ENCODE data around the gene SEC14L3. TPM values are rescaled to one million over a fixed set of nuclear protein-coding genes. Genes with fewer than 3 reads are reported as not detected.
"Not testable (repeated sequence)": the region's sequence is repeated elsewhere in the genome, so short reads cannot be mapped to it uniquely, and the experiment has no call there.

The SEC14L3 gene
- total RNA-seq, 1 experiment from 2014 or later: not detected

DNA sequence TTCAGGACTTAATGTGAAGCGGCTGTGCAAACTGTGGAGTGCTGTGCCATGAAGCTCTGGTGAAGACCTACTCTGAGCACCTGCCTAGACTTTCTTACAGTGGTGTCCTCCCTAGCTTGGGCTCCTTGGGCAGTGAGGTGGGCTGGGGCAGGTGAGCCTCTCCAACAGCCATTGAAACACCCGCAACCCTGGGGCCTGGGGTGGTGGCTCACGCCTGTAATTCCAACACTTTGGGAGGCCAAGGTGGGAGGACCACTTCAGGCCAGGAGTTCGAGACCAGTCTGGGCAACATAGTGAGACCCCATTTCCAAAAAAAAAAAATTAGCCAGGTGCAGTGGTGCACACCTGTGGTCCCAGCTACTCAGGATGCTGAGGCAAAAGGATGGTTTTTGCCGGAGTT lies 14.3 kb upstream of the SEC14L3 start:
- no peak for DNase-seq (ENCODE audit: low read depth)

DNA sequence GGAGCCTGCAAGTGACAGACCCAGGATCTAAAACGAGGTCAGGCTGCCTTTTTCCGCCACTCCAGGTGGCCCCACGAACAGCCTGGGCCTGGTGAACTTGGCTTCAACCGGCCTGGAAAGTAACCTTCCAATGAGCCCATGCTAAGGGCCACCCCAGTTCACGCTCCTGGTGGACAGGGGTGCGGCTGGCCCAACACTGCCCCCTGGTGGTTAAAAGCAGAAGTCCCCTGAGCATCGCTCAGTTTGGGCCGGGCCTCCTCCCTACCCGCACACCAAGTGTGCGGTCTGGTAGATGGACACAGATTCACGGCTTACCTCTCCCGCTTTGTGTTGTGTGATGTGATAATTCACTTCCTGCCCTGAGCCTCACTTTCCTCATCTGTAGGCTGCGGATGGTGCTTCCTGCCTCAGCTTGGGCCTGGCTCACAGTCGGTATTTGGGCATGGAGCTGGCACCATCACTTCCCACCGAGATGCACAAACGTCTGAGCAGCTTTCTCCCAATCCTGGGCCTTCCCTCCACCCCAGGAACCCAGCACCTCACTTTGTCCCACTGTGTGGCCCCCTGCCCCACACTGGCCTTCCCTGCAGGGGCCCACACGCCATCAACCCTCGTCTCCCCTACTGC lies 13.7 kb upstream of the SEC14L3 start:
- DNase-seq (ENCODE audit: low read depth): peak; percentile 35

DNA sequence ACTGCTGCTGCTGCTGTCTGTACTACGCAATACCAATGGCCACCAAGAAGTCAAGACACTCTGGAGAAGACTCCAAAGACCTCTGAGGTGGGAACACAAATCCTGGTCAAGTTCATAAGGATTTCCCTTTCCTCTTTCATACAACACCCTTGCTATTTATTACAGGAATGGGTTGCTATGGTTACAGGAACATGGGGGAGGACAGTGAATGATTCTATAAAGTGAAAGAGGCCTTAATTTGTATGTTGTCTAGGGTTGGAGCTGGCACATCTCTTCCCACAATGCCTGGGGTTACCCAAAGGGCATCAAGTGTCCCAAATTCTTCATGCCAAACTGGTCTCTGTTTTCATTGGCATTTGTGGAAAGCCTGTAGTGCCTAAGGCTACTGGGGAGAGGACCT lies 11.4 kb upstream of the SEC14L3 start:
- DNase-seq (ENCODE audit: low read depth): no peak

DNA sequence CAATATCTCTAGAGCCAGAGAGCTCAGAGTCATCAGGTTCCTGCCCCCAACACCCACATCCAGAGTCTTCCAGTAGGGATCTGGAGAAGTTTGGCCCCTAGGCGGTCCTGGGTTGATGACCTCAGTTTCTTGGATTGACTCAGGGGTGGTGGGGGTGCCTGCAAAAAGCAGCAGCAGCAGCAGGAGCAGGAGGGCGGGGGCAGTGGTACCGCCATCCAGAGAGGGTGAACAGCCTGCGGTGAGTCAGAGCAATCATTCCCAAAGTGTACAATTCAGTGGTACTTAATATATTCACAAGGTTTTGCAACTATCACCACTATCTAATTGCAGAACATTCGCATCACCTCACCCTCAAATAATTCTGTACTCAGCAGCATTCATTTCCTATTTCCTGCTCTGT lies 9.9 kb upstream of the SEC14L3 start:
- DNase-seq (ENCODE audit: low read depth): peak; percentile 19

DNA sequence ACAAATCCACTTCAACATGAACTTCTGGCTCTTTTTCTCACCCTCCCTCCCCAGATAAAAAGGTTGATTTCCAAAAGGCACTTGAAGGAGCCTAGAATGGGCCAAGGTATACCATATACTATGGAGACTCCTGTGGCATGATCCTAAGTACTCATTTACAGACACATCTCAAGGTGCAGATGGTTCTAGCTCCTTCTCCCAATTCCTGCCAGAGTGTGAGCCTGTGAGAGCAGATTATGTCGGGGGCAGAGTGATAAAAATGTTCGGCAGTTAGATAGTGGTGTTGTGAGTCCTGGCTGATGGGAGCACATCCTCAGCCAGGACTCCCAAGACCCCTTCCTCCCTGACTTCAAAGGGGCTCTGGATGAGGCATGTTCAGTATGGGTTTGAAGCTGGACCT lies 8.2 kb upstream of the SEC14L3 start:
- no peak for DNase-seq (ENCODE audit: low read depth)

DNA sequence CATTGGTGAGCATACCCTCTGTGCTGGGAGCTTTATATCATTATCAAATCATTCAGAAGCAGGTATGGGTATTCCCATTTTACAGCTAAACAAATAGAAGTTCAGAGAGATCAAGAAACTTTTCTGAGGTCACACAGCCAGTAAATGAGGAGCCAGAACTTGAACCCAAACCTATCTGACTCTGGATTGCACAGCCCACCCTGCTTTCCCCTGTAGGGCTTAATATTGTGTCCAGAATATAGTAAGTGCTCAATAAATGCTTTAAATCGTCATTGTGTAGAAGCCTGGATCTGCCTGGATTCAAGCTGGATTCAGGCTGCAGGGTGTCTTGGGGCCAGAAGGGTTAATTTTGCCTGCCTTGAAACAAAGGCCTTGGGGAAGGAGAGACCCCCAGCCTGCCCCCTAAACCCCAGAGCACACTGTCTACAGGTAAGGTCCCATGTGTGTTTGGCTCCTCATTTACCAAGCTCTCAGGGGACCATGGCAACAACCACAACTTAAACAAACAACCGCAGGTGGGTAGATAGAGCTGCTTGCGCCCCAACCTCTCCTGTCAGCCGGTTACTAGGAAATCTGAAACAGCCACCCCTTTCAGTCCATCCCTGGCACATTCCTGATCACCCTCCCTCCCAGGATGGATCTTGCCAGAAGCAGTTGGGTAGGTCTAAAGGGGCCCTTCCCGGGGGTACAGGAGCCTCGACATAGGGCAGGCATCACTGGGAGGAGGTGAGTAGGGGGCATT lies 3.0 kb upstream of the SEC14L3 start:
- no peak for DNase-seq (ENCODE audit: low read depth)

DNA sequence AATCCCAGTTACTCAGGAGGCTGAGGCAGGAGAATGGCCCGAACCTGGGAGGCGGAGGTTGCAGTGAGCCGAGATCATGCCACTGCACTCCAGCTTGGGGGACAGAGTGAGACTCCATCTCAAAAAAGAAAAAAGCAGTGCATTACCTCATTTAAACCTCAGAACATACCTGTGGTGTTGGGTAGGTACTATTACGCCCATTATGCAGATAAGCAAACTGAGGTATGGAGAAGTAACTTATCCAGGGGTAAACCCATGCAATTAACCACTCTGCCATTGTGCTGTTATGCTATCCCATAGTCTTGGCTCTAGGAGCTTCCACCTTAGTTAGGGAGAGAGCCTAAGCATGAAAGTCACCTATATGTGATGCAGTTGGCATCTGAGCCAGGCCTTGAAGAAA lies 2.3 kb upstream of the SEC14L3 start:
- DNase-seq (ENCODE audit: low read depth): no peak

DNA sequence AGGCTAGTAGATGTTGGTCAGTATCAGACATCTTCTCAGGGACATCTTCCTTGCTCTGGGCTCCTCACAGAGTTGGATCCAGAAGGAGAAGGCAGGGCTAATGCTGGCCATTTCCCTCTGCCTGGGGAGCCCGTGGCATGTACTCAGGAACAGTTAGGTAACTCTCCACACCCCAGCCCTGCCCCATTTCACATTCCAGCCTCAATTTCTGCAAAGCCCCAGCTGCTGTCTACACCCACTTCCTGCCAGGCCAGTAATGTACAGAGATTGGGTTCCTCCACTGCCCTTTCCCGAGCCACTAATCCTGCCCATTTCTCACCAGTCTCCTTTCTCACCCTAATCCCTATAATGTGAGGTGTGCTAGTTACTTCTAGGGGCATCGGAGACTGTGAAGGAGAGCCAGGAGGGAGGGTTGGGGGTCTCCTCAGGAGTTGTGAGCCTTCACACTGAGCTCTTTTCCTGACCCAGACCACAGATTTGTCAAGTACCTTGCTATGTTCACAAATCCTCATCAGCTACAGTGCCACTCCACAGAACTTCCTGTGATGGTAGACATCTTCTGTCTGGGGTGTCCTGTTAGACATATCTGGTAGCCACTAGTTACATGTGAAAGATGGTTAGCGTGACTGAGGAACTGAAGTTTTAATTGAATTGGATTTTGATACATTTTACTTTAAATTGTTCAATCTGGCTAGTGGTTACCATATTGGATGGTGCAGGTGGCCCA lies 1.3 kb upstream of the SEC14L3 start:
- DNase-seq (ENCODE audit: low read depth): no peak

DNA sequence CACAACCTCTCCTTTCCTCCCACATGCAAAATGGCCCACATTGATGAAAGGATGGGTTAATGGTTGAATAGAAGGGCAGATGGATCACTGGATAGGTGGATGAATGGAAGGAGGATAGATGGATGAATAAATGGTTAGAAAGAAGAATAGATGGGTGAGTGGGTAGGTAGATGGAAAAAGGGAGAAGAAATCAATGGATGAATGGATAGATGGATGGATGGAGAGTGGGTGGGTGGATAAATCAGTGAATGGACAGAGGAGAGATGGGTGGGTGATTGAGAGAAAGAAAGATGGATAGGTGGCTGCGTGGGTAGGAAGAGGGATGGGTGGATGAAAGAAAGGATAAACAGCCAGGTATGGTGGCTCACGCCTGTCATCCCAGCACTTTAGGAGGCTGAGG lies 1.2 kb downstream of the SEC14L3 start:
- no peak for DNase-seq (ENCODE audit: low read depth)

DNA sequence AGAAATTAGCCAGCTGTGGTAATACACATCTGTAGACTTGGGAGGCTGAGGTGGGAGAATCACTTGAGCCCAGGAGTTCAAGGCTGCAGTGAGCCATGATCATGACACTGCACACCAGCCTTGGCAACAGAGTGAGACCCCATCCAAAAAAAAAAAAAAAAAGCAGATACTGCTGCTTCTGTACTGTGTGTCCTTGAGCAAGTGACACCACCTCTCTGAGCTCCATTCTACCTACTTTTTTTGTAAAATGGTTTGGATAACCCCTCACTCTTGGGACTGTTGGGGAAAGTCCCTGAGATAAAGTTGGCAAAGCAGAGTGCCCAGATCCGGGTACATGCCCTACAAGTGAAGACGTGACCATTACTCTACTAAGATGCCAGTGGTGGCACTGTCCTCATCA lies 2.7 kb downstream of the SEC14L3 start:
- DNase-seq (ENCODE audit: low read depth): no peak

DNA sequence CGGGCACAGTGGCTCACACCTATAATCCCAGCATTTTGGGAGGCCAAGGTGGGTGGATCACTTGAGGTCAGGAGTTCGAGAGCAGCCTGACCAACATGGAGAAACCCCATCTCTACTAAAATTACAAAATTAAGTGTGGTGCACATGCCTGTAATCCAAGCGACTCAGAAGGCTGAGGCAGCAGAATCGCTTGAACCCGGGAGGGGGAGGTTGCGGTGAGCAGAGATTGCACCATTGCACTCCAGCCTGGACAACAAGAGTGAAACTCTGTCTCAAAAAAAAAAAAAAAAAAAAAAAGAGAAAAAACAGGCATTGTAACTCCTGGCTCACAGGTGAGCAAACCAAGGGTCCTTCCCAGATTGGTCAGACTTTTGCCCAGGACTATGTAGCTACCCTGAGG lies 11.3 kb downstream of the SEC14L3 start:
- not testable (repeated sequence) for DNase-seq (ENCODE audit: low read depth)

DNA sequence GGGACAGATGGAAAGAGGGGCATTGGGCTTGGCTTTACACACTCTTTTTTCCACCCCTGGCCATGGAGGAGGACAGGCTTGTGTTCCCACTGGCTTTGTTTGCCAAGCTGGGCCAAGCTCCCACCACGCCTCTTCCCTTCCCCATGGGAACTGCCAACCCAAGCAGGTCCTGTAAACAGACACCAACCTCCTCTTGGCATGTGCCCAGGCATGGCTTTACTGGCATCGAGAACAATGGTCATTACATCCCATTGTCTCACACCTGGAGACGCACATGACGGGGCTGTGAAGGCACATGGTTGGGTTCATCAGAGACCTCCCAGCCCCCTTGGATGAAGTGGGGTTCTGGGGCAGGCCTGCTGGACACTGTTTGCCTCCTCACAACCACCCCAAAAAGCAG lies 11.7 kb downstream of the SEC14L3 start:
- no peak for DNase-seq (ENCODE audit: low read depth)

DNA sequence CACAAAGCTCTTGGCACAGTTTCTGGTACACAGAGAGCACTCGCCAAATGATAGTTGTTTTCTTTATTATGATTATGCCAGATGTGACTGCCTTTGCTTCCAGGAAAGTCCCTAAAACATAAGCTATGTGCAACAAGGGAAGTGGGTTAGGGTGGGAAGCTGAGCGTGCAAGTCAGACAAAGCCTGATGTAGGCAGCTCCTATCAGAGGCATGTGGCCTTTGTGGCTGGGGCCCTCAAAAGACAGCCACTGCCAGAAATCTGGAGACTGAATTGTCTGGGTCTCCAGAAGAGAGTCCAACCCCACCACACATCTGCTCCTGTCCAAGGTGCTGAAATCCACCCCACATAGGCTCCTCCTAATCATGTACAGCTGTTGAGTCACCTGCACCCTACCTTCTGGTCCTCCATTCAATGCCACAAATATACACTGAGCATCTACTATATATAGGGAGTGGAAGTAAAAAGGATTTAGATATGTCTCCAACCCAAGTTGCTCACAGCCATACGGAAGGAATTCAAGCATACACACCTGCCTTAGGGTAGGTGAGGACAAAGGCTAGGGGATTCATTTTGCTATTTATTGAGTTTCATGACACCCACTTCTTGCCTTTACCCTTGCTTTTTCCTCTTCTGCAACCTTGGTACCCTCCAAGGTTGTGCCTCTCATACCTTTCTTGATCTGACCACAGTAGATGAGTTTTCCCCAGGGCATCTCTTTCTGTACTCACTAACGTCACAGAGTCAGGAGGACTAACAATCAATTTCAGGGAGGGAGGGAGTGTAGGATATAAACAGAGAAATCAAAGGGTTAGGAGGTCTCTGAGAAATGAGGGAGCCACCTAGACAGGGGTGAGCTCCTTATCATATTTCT lies 12.4 kb downstream of the SEC14L3 start:
- peak; percentile 20 for DNase-seq (ENCODE audit: low read depth)

DNA sequence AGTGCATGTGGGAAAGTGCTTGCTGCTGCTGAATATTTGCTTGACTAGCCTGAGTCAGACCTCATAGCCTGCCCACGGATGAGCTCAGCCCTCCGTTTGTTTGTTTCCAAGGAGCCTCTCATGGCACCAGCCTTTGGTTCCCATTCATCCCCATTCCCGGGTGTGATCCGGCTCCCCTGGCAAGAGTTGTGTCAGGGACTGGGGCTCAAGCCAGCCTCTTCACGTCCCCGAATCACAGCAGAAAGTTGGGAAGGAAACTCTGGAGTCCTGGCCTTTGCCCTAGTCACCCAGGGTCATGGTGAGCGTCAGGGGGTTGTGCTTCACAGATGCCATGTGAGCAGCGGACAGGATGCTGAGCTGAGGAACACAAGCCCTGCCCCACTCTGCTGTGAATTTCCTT lies 13.8 kb downstream of the SEC14L3 start:
- DNase-seq (ENCODE audit: low read depth): no peak

DNA sequence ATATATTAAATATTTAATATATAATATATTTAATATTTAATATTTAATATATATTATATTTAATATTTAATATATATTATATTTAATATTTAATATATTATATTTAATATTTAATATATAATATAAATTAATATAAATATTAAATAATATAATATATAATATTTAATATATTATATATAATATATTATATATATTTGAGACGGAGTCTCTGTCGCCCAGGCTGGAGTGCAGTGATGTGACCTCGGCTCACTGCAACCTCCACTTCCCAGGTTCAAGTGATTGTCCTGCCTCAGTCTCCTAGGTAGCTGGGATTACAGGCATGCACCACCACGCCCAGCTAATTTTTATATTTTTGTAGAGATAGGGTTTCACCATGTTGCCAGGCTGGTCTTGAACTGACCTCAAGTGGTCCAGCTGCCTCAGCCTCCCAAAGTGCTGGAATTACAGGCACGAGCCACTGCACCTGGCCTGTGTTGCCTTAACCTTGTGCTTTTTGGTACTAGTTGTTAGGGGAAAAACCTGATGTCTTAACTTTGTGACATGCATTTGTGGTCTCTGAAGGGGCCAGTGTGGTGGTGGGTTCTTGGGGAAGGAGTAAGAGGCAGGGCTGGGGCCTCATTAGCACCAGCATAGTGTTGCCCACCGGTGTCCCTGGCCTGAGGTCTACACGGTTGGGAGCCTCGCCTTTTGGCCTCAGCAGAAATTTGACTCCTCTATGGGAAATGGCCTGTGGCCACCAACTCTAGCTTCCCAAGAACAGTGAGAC lies 16.6 kb downstream of the SEC14L3 start:
- DNase-seq (ENCODE audit: low read depth): no peak

DNA sequence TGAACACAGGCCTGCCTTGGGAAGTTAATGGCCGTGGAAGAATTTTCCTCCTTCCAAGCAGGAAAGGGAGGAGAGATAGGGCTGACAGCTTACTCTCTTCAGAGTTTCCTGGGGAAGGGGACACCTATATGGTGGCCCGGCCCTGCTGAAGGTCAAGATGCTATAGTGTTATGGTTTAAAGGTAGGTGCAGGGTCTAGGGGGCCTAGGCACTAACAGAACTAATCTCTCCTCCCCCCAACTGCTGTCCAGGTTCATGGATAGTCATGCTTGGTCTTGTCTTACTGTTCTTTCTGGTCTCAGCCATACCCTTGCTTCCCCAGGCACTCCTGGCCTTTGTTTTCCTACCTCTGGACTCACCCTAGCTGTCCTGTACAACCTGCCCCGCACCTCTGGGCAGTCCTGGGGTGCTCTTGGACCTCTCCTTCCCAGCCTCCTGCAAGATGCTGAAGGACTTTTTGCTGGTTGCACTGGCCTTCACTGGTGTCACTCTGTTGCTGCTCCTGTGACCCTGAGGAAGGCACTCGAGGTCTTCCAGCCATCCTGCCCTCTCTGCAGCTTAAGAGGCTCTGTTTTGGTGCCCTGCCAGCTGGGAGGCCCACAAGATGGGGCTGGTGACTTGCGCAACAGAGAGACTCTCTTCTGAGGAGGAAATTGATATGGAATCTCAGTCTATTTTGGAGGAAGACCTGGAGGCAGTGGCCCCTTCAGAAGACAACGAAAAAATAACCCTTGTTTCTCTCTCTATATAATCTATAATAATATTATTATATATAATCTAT lies 17.9 kb downstream of the SEC14L3 start:
- no peak for DNase-seq (ENCODE audit: low read depth)

DNA sequence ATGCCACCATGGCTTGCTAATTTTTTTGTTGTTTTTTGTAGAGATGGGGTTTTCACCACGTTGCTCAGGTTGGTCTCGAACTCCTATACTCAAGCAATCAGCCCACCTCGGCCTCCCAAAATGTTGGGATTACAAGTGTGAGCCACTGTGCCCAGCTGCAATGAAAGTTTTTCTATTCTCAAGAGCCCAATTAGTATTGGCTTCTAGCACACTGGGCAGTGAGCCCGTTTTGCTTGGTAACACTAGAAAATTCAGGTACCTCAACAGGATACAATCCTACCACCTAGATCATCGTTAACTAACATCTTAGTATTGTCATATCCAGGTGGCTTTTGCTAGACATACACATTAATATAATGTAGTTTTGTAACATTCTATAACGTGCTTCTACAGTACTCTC lies 19.0 kb downstream of the SEC14L3 start:
- DNase-seq (ENCODE audit: low read depth): no peak

DNA sequence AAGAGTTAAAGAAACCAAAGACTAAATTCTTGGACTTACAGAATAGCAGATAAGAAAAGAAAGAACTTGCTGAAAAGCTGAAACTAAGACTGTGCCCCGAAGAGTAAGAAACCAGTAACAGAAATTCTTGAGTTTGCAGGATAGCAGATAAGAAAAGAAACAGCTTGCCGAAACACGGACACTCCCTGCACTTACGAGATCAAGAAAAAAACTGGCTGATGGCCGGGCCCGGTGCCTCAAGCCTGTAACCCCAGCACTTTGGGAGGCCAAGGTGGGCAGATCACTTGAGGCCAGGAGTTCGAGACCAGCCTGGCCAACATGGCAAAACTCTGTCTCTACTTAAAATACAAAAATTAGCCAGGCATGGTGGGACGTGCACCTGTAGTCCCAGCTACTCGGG lies 20.3 kb downstream of the SEC14L3 start:
- DNase-seq (ENCODE audit: low read depth): not testable (repeated sequence)

DNA sequence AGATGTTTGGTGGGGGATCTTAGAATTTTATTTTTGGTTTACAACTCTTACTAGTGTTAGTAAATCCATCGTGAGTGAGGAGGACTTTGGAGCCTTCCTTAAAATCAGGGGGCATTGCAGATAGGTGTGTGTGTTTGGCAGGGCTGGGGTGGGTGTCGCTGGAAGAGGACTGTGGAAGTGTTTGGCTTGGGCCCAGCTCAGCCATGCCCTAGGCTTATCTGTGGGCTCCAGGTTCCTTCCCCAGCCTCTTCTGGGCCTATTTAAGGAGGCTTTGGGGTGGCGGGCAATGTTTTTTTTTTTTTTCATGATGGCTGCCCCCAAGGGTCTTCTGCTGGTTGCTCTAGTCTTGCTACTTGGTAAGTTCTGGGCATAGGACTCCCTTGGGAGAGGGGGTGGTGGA lies 24.2 kb downstream of the SEC14L3 start:
- DNase-seq (ENCODE audit: low read depth): no peak

DNA sequence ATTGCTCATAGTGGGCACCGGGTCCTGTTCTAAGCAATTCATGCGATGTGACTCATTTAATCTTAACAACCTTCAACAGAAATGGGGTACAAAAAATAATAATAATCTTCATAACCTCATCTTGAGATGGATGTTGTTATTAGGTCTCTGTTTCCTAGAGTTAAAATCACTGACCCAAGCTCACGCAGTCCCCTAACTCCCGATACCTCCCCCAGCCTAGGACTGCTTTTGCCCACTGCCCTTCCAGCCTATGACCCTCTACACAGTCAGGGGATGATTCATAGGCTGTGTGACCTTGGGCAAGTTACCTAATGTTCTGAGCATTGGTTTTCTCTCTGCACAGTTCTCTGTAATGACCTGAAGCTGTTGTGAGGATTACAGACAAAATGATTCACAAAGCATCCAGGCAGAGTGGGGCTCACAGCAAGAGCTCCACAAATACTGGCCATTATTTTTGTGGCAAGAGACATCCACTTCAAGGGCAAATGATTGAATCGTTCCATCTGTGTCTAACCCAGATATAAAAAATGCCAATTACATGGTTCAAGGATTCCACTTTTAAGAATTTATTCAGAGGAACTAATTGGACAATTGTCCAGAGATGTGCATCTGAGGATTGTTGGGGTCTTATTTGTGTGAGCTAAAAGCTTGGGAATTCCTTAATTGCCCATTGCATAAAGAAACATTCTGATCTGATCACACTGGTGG lies 26.2 kb downstream of the SEC14L3 start:
- DNase-seq (ENCODE audit: low read depth): peak; percentile 52
